ENCODE results near the gene GART.
A peak's percentile ranks its signal among the peaks of the same experiment; 100 is the strongest.
"Not testable (repeated sequence)": the region's sequence is repeated elsewhere in the genome, so short reads cannot be mapped to it uniquely, and the experiment has no call there.

Gene GART

DNA sequence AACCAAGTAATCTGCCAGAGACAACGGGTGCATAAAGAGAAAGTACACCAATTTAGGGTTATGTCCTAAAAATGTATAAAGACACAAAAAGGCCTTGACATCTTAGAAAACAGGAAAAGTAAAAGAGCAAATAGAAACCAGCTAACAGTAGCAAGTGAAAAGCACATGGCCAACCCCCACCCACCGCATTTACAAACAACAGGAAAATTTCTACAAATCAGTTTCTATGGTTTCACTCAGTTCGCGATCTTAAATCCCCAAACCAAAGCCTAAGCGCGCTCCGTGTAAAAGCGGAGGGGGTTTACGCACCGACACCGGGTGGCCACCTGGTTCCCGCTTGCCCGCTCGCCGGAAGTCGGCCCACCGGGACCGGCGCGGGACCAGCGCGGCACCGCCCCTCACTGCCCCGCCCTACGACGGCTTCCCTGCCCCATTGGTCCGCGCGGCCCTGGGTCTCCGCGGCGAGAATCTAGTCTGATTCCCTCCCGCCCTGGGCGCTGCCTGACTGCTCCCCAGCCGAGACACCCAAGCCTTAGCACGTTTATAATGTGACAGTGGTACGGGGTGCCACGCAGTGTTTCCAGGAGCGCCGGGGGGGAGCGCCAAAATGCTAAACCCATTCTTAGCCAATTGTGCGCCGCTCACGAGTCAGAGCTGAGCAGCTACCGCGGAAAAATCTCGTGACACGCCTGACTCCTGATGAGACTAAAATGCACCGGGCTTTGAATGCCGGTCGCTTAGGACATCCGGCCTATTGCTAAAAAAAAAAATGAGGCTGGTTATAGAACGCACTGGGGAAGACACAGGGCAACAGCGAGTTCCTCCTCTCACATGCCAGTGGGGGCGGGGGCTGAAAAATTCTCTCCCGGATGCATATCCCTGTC lies at the start of gene GART:
Gene GART, minus strand, starts transcription at position 362 of the 884 bp plus-strand sequence. CDS start 2,802 bp downstream, outside the sequence.
- peak; percentile 91 for DNase-seq

DNA sequence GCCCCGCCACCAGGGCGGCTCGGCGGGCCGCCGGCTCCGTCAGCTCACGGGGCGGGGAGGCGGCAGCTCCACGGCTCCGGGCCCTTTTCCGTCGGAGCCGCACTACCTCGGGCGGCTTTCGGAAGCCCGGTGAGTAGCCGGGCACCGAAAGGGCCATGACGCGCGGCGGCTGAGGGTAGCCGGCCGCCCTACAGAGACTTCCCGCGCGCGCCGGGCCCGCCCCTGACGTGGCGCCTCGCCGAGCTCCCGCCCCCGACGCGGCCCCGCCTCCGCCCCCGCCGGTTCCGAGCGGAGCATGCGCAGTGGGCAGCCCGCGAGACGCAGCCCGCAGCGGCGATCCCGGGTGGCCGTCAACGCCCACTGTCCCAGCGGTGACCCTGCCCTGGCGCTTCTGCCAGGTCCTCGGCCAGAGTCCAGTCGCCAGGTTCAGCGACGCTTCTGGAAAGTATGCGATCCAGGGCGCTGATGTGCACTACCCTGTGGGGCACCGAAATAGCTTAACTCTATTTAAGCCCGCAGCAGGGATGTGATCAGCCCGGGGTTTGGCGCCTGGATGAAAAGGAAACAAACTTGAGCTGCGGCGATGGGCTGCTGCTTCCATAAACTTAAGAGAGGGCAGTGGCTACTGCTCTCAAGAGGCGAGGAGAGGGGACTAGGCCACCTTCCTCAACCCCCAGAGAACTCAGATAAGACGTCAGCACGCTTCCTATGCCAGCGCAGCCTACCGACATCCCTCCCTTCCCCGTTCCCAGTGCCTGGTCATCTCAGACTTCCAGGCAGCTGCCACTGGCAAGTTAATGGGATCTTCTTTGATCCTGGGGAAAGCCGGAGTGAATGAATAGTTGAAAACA lies 46.8 kb upstream of the GART start, which contains the start of gene DONSON:
Gene DONSON, minus strand, starts transcription at position 200 of the 851 bp plus-strand sequence. Its CDS starts 43 bp downstream, at position 157.
- peak; percentile 92 for DNase-seq

DNA sequence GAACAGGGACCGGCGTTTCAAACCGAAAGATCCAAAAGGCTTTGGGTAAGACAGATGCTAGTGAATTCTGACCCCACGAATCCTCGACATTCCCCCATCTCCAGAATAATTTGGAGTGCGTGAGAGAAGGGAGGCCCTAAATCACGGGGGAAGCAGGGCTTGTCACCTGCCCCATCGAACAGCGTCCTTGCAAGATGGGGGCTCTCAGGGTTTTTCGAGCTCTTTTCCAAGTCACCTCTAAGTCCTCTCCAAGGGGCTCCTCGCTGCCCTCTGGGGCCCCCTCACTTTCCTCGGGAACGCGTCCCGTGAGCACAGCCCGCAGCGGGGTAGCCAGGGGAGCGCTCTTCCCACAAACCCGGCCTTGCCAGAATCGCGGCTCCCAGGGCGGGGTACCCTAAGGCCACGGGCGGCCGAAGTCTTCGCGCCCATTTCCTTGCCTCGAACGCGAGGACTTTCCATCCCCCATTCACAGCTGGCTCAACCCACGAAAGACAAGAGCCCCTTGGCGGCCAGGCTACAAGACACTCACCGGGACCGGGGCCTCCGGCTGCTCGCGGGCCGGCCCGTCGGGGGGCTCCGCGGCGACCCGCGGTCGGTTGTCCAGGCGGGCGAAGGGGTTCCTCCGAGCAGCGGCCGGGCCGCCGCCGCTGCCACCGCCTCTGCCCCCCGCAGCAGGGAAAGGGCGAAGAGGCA lies 46.0 kb upstream of the GART start:
- DNase-seq, result peak; percentile 40

DNA sequence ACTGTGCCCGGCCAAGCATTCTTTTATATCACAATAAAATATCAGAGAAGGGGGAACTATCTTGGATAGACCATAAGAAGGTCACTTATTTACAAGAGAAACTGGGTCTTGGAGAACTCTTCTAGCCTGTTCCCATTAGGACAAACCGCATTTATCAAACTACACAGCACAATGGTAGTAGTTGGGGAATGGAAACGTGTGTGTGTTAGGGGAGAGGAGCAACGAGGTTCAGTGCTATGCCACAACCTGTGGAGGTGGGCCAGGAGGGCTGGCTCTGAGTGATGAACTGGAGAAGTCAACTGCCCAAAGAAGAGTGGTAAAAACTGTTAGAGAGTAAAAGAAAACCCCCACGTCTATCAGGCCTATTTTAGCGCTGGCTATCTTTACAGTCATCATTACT lies 45.0 kb upstream of the GART start:
- no peak for DNase-seq

DNA sequence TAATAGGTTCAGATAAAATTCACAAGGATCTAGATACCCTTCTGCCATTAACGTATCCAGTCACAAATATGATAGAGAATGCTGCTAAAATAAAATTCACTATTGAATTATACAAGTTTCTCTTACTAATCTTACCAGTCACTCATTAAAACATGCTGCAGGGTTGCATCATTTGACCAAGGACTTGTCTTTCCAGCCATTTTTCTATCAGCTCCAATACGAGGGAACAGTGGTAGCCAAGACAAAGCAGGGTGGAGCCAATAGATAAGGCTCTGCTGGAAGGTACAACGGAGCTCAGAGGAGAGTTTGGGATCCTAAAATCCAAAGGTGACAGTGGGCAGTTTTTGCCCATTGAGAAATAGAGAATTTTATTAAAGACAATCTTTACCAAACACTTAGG lies 42.5 kb upstream of the GART start:
- no peak for DNase-seq

DNA sequence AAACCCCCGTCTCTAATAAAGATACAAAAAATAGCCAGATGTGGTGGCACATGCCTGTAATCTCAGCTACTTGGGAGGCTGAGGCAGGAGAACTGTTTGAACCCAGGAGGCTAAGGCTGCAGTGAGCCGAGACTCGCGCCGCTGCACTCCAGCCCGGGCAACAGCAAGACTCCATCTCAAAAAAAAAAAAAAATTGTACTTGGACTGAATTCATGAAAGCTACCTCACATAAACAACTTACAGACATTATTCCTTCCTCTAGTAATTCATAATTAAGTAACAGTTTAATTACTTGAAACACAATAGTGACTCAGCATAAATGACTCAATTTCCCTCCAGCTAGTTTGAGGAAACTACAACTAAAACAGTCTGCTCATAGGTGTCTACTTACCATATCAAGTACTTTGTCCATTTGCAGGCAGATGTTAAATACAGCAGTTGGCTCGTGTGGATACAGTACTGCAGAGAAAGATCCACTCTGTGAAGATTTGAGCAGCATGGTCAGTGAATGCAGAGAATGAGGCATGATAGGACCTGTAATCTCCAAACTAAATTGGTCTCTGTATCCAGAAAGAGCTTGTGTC lies 37.1 kb upstream of the GART start:
- peak; percentile 18 for DNase-seq

DNA sequence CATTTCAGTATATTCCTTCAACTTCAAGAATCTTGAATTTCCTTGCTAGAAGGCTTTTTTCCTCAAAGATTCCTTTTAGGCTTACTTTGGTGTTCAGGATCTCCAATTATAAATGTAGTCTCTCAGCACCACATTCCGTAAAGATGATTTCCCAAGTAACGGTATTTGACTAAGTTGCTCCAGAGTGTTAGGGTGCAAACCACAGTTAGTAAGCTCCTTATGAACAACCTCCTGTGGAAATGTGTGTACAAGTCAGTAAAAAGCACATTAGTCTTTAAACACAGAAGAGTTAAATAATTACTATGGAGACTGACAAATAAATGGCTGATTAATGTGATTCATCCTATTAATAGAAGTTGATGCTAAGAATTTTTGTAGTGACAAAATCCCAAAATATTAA lies 36.3 kb upstream of the GART start:
- no peak for DNase-seq

DNA sequence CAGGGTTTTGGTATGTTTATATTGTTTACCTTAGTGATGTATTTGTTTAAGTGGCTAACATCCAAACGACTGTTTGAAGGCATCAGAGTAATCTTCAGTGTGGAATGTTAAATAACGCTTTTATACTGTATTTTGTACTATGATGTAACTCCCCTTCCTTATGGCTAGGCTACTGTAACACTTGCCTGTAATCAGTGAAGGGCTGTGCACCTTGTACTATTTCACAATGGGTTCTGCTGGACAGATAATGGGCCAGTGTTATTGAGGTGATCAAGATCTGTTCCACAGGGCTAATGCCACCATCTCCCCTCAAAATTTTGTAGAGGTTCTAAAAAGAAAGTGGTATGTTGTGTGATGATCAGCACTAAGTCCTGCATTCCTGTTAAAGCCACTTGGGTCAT lies 34.8 kb upstream of the GART start:
- DNase-seq, result not testable (repeated sequence)

DNA sequence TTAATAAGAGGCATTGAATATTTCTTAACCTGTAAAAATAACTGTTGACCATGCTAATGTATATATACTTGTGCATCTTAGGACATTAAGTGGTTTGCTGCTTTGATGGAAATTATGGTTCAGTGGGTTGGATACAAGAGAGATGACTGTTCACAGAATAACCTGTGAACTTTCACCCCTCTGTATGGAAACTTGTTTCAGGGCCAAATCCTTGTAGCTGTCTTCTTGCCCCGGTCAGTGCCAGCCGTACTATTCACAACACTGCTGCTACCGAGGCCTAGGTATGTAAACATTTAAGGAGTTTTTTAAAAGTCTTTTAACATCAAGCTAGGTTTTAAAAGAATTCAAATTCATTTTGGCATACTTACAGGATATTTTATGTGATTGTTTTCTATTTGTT lies 30.4 kb upstream of the GART start:
- no peak for DNase-seq

DNA sequence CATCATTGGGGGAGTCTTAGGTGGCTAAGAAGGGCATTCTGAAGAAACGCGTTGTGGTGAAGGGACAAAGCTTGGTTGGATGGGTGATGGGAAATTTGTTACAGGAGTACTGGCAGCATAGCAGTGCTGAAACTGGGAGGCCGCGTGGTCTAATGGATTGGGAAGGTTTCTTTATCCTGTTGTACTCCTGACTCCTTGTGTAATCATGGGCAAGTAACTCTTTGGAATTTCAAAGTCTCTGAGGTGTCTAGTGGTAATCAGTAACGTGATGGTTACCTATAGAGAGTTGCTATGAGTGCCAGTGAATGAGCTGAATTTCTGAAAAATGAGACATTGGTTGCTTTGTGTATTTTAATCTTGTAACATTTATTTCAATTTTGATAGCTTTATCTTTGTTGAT lies 28.1 kb upstream of the GART start:
- no peak for DNase-seq

DNA sequence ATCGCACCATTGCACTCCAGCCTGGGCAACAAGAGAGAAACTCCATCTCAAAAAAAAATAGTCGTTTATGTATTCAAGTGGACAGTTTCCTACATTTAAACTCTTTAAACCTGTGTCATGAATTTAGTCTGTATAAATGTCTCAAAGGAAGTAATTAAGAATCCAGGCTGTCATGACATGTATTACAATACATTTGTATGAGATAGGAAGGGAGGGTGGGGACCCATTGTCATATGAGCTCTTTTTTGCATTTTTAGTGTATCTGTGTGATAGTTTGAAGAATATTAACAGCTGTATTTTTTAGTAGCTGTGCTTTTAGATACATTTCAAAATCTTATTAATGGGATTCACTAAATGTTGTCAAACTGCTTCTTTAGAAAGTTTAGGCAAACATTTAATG lies 26.5 kb upstream of the GART start:
- no peak for DNase-seq

DNA sequence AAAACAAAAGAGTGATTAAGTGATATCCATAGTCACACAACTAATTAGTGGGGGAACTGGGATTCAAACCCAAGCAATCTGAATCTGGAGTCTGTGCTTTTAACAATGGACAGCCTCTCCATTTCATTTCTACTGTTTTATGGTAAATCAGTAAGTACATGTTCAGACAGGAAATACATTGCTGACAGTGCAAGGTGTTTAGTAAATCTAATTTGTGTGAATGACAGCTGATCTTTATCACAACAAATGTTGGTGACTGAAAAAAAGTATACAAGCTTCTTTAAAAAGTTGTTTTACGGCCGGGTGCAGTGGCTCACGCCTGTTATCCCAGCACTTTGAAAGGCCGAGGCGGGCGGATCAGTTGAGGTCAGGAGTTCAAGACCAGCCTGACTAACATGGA lies 26.0 kb upstream of the GART start:
- no peak for DNase-seq

DNA sequence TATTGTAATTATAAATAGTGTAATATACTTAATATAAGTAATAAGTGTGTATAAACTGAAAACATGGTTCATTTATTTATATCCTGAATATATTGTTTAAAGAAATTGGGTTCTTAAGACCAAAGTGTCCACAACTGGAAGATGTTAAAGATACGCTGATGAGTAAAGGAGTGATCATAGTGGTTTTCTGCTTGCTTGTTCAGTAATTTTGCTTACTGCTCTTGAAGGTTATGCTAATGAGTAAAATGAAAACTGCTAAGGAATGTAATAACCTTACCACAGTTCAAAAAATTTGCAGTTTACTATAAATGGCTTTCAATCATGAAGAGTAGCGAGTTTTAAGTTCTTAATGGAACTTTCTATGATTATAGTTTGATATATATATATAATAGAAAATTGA lies 24.6 kb upstream of the GART start:
- peak; percentile 43 for DNase-seq

DNA sequence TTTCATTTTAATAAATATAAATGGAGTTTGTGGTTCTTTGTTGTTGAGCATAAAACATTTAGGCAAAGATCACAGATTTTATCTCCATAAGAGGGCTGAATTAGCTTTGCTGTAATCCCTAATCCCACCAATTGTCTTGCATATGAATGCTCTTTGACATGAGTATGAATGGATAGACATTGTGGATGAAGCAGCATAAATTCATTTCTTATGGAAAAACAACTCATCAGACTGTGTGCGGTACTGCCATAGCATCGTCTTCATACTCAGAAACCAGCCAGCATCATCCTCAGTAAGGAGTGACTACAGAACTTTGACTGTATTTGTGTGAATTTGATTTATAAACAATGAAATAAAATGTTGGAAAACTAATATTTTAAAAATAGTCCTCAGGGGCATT lies 20.5 kb upstream of the GART start:
- DNase-seq, result no peak

DNA sequence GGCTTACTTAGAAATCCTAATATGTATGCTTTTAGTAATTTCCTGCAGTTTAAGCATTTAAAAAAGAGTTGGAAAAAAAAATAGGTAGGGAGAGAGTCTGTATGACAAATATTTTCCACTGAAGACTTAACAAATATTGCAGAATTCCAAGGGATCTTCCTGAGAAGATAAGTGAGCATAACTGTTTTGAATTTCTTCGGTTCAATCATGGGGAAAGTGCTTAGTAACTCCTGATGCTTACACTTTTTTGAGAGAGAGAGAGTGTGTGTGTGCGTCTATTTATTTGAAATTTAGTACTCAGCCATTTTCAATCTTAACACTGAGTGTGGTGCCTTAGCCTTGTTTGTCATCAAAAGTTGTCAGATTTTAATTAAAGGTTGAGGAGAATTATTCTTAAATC lies 19.5 kb upstream of the GART start:
- no peak for DNase-seq

DNA sequence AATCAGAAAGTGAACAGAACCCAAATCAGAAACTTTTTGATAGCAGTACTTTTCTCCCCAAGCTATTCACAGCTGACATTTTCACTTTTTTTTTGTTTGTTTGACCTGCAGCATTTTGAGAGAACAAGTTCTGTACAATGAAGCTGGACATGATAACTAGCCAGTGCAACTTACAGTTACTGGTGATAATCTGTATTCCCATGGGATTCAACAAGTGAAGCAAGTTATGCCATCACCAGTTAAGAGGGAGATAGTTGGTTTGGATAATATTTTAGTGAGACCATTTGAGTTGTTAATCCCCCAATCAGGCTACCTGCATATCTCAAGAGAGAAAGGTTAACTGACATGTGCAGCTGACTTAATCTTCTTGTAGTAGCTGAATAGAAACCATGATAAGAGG lies 19.0 kb upstream of the GART start:
- DNase-seq, result no peak

DNA sequence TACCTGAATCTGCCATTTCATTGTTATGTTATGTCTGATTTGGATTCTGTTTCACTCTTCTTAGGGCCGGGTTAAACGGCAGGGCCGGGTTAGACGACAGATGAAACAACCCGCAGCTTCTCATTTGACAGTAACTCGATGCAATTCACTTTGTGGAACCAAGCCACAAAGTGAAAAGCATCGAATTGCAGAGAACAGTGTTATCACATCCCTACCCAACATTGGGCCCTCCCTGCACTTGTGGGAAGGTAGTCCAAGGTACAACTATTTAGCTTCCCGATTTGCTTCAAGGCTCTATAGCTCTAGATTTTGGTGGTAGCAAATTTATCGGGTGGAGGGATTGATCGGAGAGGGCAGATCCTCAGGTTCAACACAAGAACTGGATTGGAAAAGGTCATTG lies 17.9 kb upstream of the GART start:
- DNase-seq, result no peak

DNA sequence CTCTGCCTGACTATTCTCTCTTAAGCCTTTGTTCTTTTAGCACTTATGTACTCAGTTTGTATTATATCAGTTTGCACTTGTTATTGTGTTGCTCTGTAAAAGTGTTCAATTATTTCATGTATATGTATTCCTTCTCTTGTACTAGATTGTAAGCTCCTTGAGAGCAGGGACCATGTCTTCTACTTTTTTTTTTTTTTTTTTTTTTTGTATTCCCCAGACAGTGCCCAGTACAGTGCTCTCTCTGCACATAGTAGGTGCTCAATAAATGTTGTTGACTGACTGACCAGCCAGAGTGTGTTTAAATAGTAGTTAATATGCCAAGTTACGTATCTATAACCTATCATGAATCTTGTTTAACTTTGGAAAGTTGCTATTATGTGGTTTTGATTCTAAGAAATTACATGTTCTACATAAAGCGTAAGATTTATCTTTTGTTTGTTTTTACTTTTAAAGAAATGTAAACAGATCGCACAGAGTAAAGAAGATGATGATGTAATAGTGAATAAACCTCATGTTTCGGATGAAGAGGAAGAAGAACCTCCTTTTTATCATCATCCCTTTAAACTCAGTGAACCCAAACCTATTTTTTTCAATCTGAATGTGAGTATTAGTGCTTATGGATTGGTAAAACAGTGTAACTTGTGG lies 17.0 kb upstream of the GART start:
- DNase-seq, result no peak

DNA sequence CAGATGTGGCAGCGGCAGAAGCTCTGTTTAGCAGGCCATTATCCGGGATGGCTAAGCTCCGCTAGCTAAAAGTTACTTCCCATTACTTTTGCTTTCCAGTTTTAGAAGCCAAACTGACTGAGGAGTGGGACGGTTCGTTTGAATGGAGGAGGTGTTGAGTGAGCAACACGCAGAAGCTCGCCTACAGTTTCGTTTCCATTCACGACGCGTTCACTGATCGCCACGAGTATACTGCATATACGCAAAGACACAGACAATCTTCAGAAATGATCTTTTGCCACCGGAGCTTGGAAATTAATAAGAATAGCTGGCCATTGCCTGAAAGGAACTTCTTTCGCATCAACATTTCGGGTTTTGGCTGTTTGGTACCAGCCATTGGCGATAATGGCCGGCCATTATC lies 15.5 kb upstream of the GART start:
- no peak for DNase-seq

DNA sequence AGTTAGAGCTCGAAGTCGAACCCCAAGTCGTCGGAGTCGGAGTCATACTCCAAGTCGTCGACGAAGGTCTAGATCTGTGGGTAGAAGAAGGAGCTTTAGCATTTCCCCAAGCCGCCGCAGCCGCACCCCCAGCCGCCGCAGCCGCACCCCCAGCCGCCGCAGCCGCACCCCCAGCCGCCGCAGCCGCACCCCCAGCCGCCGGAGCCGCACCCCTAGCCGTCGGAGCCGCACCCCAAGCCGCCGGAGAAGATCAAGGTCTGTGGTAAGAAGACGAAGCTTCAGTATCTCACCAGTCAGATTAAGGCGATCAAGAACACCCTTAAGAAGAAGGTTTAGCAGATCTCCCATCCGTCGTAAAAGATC lies 13.0 kb upstream of the GART start:
- DNase-seq, result no peak

DNA sequence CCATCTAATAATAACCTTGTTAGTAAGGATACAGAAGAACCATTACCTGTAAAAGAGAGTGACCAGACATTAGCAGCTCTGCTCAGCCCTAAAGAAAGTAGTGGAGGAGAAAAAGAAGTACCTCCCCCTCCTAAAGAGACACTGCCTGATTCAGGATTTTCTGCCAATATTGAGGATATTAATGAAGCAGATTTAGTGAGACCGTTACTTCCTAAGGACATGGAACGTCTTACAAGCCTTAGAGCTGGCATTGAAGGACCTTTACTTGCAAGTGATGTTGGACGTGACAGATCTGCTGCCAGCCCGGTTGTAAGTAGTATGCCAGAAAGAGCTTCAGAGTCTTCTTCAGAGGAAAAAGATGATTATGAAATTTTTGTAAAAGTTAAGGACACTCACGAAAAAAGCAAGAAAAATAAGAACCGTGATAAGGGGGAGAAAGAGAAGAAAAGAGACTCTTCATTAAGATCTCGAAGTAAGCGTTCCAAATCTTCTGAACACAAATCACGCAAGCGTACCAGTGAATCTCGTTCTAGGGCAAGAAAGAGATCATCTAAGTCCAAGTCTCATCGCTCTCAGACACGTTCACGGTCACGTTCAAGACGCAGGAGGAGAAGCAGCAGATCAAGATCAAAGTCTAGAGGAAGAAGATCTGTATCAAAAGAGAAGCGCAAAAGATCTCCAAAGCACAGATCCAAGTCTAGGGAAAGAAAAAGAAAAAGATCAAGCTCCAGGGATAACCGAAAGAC lies 12.5 kb upstream of the GART start:
- DNase-seq, result no peak
